Panc1 (cell line): Measurements from ENCODE around the gene PLGRKT. TPM values are rescaled to one million over a fixed set of nuclear protein-coding genes. Genes with fewer than 3 reads are reported as not detected.
"Not testable (repeated sequence)": the region's sequence is repeated elsewhere in the genome, so short reads cannot be mapped to it uniquely, and the experiment has no call there.

Experiments
- ATAC-seq: fragments of 200-7000 bp; cut with Tn5 transposase; 2 replicates; pipeline ENCODE4 v1.9.1; 2020; ENCODE audit warnings: mild to moderate bottlenecking, moderate library complexity
- BruUV-seq: library from RNA; stranded (reverse); fragments of 400-500 nt; replicated peaks from 2 replicates; lab custom pipeline; 2021; lab: Mats Ljungman, UMichigan
- CTCF ChIA-PET: fragments of 300-600 bp; sonication (Branson Sonifier 250); formaldehyde crosslinking; loops from one replicate; lab custom pipeline; 2022; ENCODE audit warnings: antibody characterized with exemption; lab: Charles Lee
- POLR2A ChIA-PET: fragments of 300-600 bp; sonication (Branson Sonifier 250); formaldehyde crosslinking; loops from one replicate; lab custom pipeline; 2022; ENCODE audit warnings: antibody characterized with exemption; lab: Charles Lee
- DNase-seq: peaks from one replicate; pipeline ENCODE4 v3.0.0-alpha.2; 2010; ENCODE audit warnings: low read depth, low spot score
- H3K27ac ChIP-seq: 2 replicates; pipeline ENCODE4 v1.5.1; 2011; ENCODE audit warnings: mild to moderate bottlenecking, low read length, inconsistent platforms
- H3K27me3 ChIP-seq: fragments of 200-500 bp; sonication (Bioruptor generic); 2 replicates; pipeline ENCODE4 v1.6.0; 2014; ENCODE audit warnings: low read length, inconsistent platforms; ENCODE audit not compliant: control insufficient read depth, insufficient read depth
- H3K36me3 ChIP-seq: fragments of 200-500 bp; sonication (Bioruptor generic); 2 replicates; pipeline ENCODE4 v1.5.1; 2014; ENCODE audit warnings: inconsistent platforms, mild to moderate bottlenecking, low read length, moderate library complexity; ENCODE audit not compliant: control insufficient read depth, insufficient read depth
- H3K4me1 ChIP-seq: 2 replicates; pipeline ENCODE4 v1.5.1; 2011; ENCODE audit warnings: inconsistent platforms, mild to moderate bottlenecking, low read length, moderate library complexity; ENCODE audit not compliant: control insufficient read depth, insufficient read depth
- H3K4me3 ChIP-seq, 2 experiments: 2 replicates each; pipeline ENCODE4 v1.5.1; 2011 to 2012; ENCODE audit warnings: low read depth in 2 of 2, low read length in 2 of 2, mild to moderate bottlenecking in 2 of 2, inconsistent platforms in 1 of 2, moderate library complexity in 1 of 2
- H3K9me3 ChIP-seq: fragments of 200-500 bp; sonication (Bioruptor generic); 2 replicates; pipeline ENCODE4 v1.5.1; 2014; ENCODE audit warnings: low read depth, mild to moderate bottlenecking, inconsistent platforms, low read length, moderate library complexity; ENCODE audit not compliant: control insufficient read depth, insufficient read depth
- CTCF ChIP-seq: fragments of 450-650 bp; IDR thresholded peaks from 2 replicates; pipeline ENCODE4 v1.5.1; 2017; ENCODE audit warnings: mild to moderate bottlenecking
- POLR2AphosphoS5 ChIP-seq: IDR thresholded peaks from 2 replicates; pipeline ENCODE4 v1.6.1; 2012; ENCODE audit warnings: mild to moderate bottlenecking, low read depth, low read length, moderate library complexity
- REST ChIP-seq, 2 experiments: IDR thresholded peaks; 2 replicates each; pipeline ENCODE4 v1.6.1; 2011 to 2012; ENCODE audit warnings: low read depth in 2 of 2, control low read depth in 1 of 2, low read length in 1 of 2, mild to moderate bottlenecking in 1 of 2, moderate library complexity in 1 of 2; ENCODE audit not compliant: insufficient read depth in 1 of 2
- SIN3A ChIP-seq: IDR thresholded peaks from 2 replicates; pipeline ENCODE4 v1.6.1; 2012; ENCODE audit warnings: low read depth, mild to moderate bottlenecking, low read length, moderate library complexity, borderline replicate concordance; ENCODE audit not compliant: insufficient read depth
- TCF7L2 ChIP-seq: IDR thresholded peaks from 2 replicates; pipeline ENCODE4 v1.6.1; 2011; ENCODE audit warnings: mild to moderate bottlenecking, low read depth, low read length, inconsistent platforms
- in situ Hi-C: cut with HindIII; loops from 2 replicates; pipeline ENCODE4 v1.10.0; 2016; ENCODE audit warnings: low sequenced_read_pairs, low pct_unique_long_range_greater_than_20kb
- intact Hi-C: fragments of 100-400 bp; cut with micrococcal nuclease; formaldehyde crosslinking; loops from one replicate; pipeline ENCODE4 v1.10.0; 2022; ENCODE audit not compliant: unreplicated experiment
- total RNA-seq: library from RNA; stranded (reverse); gene quantifications from one replicate; pipeline ENCODE4 v1.2.1, GENCODE V29; 2021; ENCODE audit not compliant: unreplicated experiment

PLGRKT gene
- total RNA-seq, 1 experiment from 2014 or later, result 9.3 TPM

- TF ChIP-seq CTCF, result no peak
- TF ChIP-seq TCF7L2, result no peak
- no peak for TF ChIP-seq POLR2AphosphoS5
- no peak for TF ChIP-seq SIN3A
- no peak for TF ChIP-seq REST (IDR thresholded peaks at IDR 0.05; ENCODE audit: insufficient read depth in 1 of 2, low read depth in 2 of 2, low read length in 1 of 2)
- ChIA-PET CTCF (no interaction called here), POLR2A (no interaction called here)
- no peaks in the 10 kb centered on the region for H3K36me3 ChIP-seq
- DNase-seq (no peak), ATAC-seq (no peak)
- H3K4me1 ChIP-seq, result no peaks in the 10 kb centered on the region
- no peak overlapping the region for H3K27ac ChIP-seq
- no TSS peak for BruUV-seq
- H3K9me3 ChIP-seq, result no peaks in the 10 kb centered on the region
- in situ Hi-C loops (no loop called here), intact Hi-C loops (no loop called here)
- H3K4me3 ChIP-seq, result no peak overlapping the region
- no peaks in the 10 kb centered on the region for H3K27me3 ChIP-seq
Observed at GRCh38 chr9:5395428-5395827, 42.3 kb downstream of the PLGRKT start.

DNA sequence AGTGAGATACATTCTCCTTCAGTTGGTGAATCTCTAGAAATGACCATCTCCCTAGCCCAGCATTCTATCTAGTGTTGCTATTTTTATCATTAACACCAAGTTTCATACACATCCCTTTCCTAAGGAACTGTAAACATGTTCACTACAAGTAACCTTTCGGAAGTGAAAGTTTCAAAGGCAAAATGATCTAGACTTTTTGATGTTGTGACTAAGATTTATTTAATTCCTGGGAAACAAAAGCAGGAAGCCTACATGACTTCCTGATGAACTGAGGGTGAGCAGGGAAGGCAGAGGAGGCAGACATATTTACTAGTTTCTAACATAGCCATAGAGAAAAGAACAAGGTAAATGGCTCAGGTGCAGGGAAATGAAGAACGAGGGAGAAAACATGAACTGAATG lies 43.7 kb downstream of the PLGRKT start:
- H3K4me1 ChIP-seq, intact Hi-C loops, H3K27ac ChIP-seq, ATAC-seq, DNase-seq, POLR2A ChIA-PET, H3K36me3 ChIP-seq, H3K9me3 ChIP-seq, H3K27me3 ChIP-seq, in situ Hi-C loops, H3K4me3 ChIP-seq, BruUV-seq, CTCF ChIA-PET: not testable (repeated sequence)

DNA sequence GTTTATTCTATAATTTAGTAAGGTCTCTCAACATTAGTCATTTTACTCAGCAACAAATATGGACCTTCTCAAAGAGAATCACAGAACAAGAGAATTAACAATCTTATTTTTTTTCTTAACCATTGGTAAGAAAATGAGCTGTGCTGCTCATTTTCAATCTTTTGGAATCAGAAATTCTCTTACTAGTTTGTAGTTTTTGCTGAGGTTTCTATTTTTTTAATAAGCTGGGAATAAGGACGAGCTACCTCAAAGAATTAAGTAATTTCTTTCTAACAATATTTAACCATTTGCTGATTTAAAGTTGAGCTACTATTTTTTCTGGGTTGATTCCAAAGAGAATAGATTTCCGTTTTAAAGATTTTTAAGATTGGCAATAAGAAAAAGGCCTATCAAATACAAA lies 44.2 kb downstream of the PLGRKT start:
- BruUV-seq, result no TSS peak
- TF ChIP-seq TCF7L2 (no peak), CTCF (no peak), REST (IDR thresholded peaks at IDR 0.05; ENCODE audit: insufficient read depth in 1 of 2, low read depth in 2 of 2, low read length in 1 of 2) (no peak), SIN3A (no peak), POLR2AphosphoS5 (no peak)
- no peaks in the 10 kb centered on the region for H3K36me3 ChIP-seq
- H3K9me3 ChIP-seq, result no peaks in the 10 kb centered on the region
- POLR2A ChIA-PET, result no interaction called here
- CTCF ChIA-PET, result no interaction called here
- no peaks in the 10 kb centered on the region for H3K4me1 ChIP-seq
- H3K4me3 ChIP-seq, result no peak overlapping the region
- intact Hi-C loops (no loop called here), in situ Hi-C loops (no loop called here)
- ATAC-seq (no peak), DNase-seq (no peak)
- no peaks in the 10 kb centered on the region for H3K27me3 ChIP-seq
- no peak overlapping the region for H3K27ac ChIP-seq
